Adipocyte (in vitro differentiated cells): Measurements from ENCODE around the gene OR6C4.
"Not testable (repeated sequence)": the region's sequence is repeated elsewhere in the genome, so short reads cannot be mapped to it uniquely, and the experiment has no call there.

Experiments used
- DNase-seq: peaks from one replicate; pipeline ENCODE4 v3.0.0-alpha.2; 2015; ENCODE audit warnings: low read depth
- H3K27me3 ChIP-seq: replicated peaks from 2 replicates; pipeline ENCODE4 v1.7.0; 2013; ENCODE audit warnings: mild to moderate bottlenecking, low read length, moderate library complexity; ENCODE audit not compliant: control insufficient read depth, insufficient read depth
- H3K36me3 ChIP-seq: 2 replicates; pipeline ENCODE4 v1.7.0; 2013; ENCODE audit warnings: low read length, mild to moderate bottlenecking, moderate library complexity; ENCODE audit not compliant: control insufficient read depth, insufficient read depth, severe bottlenecking
- H3K4me1 ChIP-seq: 2 replicates; pipeline ENCODE4 v1.7.0; 2013; ENCODE audit warnings: mild to moderate bottlenecking, low read length, moderate library complexity; ENCODE audit not compliant: control insufficient read depth, insufficient read depth
- H3K4me3 ChIP-seq: 2 replicates; pipeline ENCODE4 v1.7.0; 2013; ENCODE audit warnings: mild to moderate bottlenecking, low read length, moderate library complexity
- H3K9ac ChIP-seq: 2 replicates; pipeline ENCODE4 v1.7.0; 2013; ENCODE audit warnings: mild to moderate bottlenecking, low read length, moderate library complexity
- H3K9me3 ChIP-seq: 2 replicates; pipeline ENCODE4 v1.7.0; 2013; ENCODE audit warnings: mild to moderate bottlenecking, low read length, moderate library complexity; ENCODE audit not compliant: control insufficient read depth

Gene OR6C4

DNA sequence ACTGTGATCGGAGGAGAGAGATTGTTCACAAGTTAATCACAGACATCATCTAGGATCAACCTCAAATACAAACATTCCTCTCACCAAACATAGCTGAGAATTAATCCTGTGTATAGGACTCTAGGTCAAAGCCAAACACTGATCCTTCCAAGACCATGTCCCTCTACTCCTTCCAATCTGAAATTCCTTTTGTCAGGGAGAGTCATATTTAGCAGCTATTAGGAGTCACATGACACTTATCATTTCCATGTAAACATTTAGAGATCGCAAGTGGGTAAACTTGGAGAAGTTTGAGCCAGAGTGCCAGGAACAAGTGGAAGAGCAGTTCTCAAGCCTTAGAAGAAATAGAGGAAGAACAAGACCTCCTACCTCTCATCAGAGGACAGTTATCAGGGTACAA, 36.4 kb downstream of the OR6C4 start:
- Histone ChIP-seq H3K27me3 (no peaks in the 10 kb centered on the region), H3K9me3 (peaks cover 3% of the 10 kb centered on the region), H3K9ac (no peak overlapping the region), H3K4me3 (no peak overlapping the region), H3K4me1 (no peaks in the 10 kb centered on the region), H3K36me3 (no peaks in the 10 kb centered on the region)
- DNase-seq, result no peak

DNA sequence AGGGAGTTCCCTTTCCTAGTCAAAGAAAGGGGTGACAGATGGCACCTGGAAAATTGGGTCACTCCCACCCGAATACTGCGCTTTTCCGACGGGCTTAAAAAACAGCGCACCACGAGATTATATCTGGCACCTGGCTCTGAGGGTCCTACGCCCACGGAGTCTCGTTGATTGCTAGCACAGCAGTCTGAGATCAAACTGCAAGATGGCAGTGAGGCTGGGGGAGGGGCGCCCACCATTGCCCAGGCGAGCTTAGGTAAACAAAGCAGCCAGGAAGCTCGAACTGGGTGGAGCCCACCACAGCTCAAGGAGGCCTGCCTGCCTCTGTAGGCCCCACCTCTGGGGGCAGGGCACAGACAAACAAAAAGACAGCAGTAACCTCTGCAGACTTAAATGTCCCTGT, 40.8 kb downstream of the OR6C4 start:
- not testable (repeated sequence) for H3K4me1 ChIP-seq, H3K36me3 ChIP-seq, H3K9ac ChIP-seq, H3K27me3 ChIP-seq, H3K9me3 ChIP-seq, DNase-seq, H3K4me3 ChIP-seq
